ENCODE measurements around the gene UNC79. TPM values are rescaled to one million over a fixed set of nuclear protein-coding genes. Genes with fewer than 3 reads are reported as not detected.

Gene UNC79
- total RNA-seq, 1 experiment from 2014 or later = not detected

DNA sequence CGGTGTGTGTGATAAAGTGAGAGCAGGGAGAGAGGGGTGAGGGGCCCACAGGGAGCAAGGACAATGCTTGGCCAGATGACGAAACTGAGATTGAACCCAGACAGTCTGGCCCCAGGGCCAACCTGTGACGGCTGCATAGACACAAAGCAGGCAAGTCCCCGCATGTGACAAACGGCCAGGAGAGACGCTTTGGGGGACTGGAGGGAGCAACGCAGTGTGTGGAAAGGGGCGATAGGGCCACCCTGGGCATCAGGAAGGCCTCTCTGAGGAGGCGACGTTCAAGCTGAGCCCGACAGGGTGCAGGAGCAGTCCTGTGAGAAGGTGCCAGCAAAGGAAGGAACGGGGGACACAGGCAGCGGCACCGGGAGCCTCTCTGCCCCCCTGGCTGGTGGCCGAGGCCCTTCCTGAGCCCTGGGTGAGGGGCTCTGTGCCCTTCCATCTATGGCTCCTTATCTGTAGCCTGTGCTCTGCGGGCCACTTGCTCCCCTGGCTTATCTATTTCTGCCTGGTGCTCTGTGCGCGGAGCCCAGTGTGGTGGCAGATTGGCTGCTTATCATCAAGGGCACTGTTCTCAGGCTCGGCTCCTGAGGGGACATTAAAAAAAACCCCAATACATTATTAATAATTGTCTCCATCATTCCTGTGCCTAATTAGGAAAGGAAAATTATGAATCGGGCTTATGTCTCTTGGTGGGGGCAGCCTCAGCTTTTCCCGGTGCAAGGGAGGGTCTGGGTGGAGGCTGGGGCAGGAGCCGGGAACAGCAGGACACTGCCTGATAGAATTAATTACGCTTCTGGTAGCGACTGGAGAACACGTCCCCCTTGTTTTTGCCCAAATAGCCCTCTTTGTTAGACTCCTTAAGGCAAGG, 317.7 kb downstream of the UNC79 start:
- DNase-seq (ENCODE audit: low read depth) = no peak
- in situ Hi-C loops (cut with HindIII; ENCODE audit: low pct_unique_long_range_greater_than_20kb, low sequenced_read_pairs) = no loop called here

DNA sequence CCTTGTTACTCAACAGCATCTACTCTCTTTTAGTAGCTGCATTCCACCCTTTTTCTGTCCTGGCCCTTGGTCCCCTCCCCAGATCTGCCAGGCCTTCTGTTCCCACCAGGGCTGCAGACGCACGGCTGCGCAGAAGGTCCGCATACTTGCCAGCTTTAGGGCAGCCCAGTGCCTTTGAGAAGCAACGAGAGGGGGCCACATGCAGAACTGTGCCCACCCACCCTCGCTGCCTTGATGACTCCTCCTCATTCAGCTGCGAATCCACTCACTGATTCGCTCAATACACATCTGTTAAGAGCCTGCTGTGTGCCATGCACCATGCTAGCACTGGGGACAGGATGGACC, 318.3 kb downstream of the UNC79 start:
- no peak for DNase-seq (ENCODE audit: low read depth)
- in situ Hi-C loops (cut with HindIII; ENCODE audit: low pct_unique_long_range_greater_than_20kb, low sequenced_read_pairs) = no loop called here

DNA sequence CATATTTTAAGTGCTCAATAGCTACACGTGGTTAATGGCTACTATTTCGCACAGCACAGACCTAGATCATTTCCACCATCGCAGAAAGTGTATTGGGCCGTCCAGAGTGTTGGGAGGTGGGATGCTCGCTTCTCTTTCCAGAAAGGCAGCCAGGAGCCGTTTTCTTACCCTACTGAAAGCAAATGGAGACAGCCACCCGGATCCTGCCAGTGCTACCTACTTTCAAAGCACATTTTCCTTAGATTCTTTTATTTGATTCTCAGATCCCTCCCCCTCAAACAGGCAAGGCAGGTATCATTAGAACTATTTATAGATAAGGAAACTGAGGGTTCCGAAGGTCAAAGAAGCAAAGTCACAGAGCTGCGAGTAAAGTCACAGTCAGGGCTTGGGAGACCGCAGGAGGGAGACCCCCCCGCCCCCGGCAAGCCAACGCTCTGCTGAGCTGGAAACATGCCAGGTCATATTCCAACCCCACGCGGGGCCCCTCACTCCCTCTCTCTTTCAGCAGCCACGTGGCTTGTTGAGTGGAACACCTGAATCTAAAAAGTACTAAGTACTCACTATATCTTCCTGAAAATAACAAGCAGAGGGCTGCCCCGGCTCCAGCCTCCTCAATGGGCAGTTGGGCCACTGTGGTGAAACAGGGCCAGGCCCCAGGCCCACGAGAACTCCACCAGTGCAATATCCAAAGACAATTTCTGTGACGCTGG, 321.4 kb downstream of the UNC79 start:
- DNase-seq (ENCODE audit: low read depth) = no peak
- in situ Hi-C loops (cut with HindIII; ENCODE audit: low pct_unique_long_range_greater_than_20kb, low sequenced_read_pairs) = no loop called here

DNA sequence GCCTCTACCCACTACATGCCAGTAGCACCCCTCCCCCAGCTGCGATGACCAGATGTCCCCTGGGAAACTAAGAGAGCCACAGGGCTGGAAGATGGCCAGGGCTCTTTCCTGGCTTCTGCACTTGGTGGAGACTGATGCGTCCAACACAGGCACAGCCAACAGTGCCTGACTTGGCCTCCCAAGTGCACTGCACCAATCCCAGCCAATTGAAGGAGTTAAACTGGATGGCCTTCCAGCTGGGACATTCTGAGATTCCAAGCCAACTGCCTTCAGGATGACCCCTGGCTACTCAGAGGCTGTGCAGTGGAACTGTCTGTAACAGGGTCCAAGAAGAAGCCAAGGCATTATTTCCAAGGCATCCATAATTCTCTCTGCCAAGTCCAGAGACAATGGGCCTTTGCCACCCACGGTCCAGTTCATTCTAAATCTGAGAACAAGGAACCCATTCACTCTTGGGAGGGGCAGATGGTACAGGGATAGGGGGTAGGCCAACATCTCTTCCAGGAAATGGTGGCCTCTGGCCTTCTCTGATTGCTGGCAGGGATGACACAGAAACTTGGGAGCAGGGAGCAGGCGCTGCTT, 322.3 kb downstream of the UNC79 start:
- in situ Hi-C loops (cut with HindIII; ENCODE audit: low pct_unique_long_range_greater_than_20kb, low sequenced_read_pairs) = no loop called here

DNA sequence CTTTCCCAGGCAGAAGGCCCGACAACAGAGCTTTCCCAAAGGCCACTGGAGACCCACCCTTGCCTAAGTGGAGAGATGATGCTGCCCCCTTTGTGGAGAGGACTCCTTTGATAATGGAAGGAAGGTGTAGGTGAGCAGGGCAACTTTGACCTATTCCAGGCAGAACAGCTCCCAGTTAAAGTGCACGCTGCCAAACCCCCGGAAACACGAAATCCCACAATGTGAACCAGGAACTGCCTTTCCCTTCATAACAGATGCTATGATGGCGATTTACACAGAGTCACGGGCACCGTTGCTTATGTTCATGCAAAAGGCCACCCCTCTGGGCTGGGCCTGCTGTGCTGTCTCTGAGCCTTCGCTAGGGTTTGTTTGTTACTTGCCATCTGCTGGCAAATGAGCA, 322.9 kb downstream of the UNC79 start:
- no peak for DNase-seq (ENCODE audit: low read depth)
- in situ Hi-C loops (cut with HindIII; ENCODE audit: low pct_unique_long_range_greater_than_20kb, low sequenced_read_pairs) = no loop called here

More for the DNA sequence above, 322.3 kb downstream of the UNC79 start:
- DNase-seq (ENCODE audit: low read depth) = no peak

DNA sequence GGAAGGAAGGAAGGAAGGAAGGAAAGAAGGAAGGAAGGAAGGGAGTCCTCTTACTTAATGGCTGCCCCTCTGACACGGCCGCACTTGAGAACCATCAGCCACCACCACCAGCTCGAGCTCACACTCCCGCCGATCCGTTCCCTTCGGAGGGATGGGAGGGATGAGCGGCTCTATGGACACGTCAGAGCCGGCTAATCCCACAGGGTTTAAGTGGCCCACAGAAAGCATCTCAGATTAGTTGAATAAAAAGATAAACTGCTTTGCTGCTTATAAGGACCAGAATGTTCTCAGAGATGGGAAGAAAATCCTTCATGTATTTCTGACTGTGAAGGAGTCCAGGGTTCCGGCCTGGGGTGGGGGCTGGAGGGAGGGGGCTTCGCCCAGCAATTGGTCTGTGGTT, 326.5 kb downstream of the UNC79 start:
- no peak for DNase-seq (ENCODE audit: low read depth)
- in situ Hi-C loops (cut with HindIII; ENCODE audit: low pct_unique_long_range_greater_than_20kb, low sequenced_read_pairs) = no loop called here

Other genes with a start within 250 kb of the UNC79 start
- 18.5 and 22.6 TPM in 2 replicates for gene MOAP1, start 246.0 kb upstream of the UNC79 start, total RNA-seq (2014; rRNA removed; shearing (Covaris generic); ENCODE audit: low replicate concordance)
- gene LYSET, start 245.6 kb upstream of the UNC79 start, total RNA-seq (2014; rRNA removed; shearing (Covaris generic); ENCODE audit: low replicate concordance) = 16.7 and 22.2 TPM in 2 replicates
- gene GON7, start 223.9 kb upstream of the UNC79 start, total RNA-seq (2014; rRNA removed; shearing (Covaris generic); ENCODE audit: low replicate concordance) = 11.9 and 12.7 TPM in 2 replicates
- 15.0 and 16.4 TPM in 2 replicates for gene UBR7, start 223.7 kb upstream of the UNC79 start, total RNA-seq (2014; rRNA removed; shearing (Covaris generic); ENCODE audit: low replicate concordance)
- gene BTBD7, start 97.9 kb upstream of the UNC79 start, total RNA-seq (2014; rRNA removed; shearing (Covaris generic); ENCODE audit: low replicate concordance) = 11.2 and 12.9 TPM in 2 replicates
- gene COX8C, start 83.8 kb upstream of the UNC79 start, total RNA-seq (2014; rRNA removed; shearing (Covaris generic); ENCODE audit: low replicate concordance) = not detected in 2 replicates

All from Caki2 (cell line).